Spleen (tissue), 11 donors: ENCODE data around the gene SLC13A3. TPM values are rescaled to one million over a fixed set of nuclear protein-coding genes. Genes with fewer than 3 reads are reported as not detected.

Experiments
- DNase-seq: peaks from one replicate; pipeline ENCODE4 v3.0.0-alpha.2; 2020
- H3K27ac ChIP-seq, 8 donors: fragments of 200-600 bp; sonication (generic) in 7 of 8; 1 replicate in 4 of 8; 2 replicates in 4 of 8; pipeline versions ENCODE4 v1.5.0 to v1.8.0; 2016 to 2021; ENCODE audit warnings: inconsistent platforms in 4 of 8, mild to moderate bottlenecking in 4 of 8, moderate library complexity in 1 of 8
- H3K27me3 ChIP-seq, 7 donors: fragments of 200-600 bp; sonication (generic) in 6 of 7; replicated peaks in 1 of 7; 1 replicate in 4 of 7; 2 replicates in 3 of 7; pipeline versions ENCODE4 v1.5.0 to v1.8.0; 2016 to 2021; ENCODE audit warnings: inconsistent platforms in 3 of 7, mild to moderate bottlenecking in 1 of 7
- H3K36me3 ChIP-seq, 6 donors: fragments of 200-600 bp; sonication (generic) in 5 of 6; 1 replicate in 4 of 6; 2 replicates in 2 of 6; pipeline versions ENCODE4 v1.5.0 to v1.8.0; 2016 to 2021; ENCODE audit warnings: inconsistent platforms in 2 of 6
- H3K4me1 ChIP-seq, 6 donors: fragments of 200-600 bp; sonication (generic) in 5 of 6; 1 replicate in 3 of 6; 2 replicates in 3 of 6; pipeline versions ENCODE4 v1.5.0 to v1.8.0; 2016 to 2021; ENCODE audit warnings: inconsistent platforms in 3 of 6
- H3K4me3 ChIP-seq, 8 donors: fragments of 200-600 bp; sonication (generic) in 7 of 8; 1 replicate in 4 of 8; 2 replicates in 4 of 8; pipeline versions ENCODE4 v1.5.0 to v1.8.0; 2016 to 2021; ENCODE audit warnings: inconsistent platforms in 4 of 8, mild to moderate bottlenecking in 4 of 8, moderate library complexity in 2 of 8
- H3K9me3 ChIP-seq, 8 donors: fragments of 200-600 bp; sonication (generic) in 7 of 8; 1 replicate in 4 of 8; 2 replicates in 4 of 8; pipeline versions ENCODE4 v1.5.0 to v1.8.0; 2016 to 2021; ENCODE audit warnings: inconsistent platforms in 4 of 8
- POLR2A ChIP-seq, 3 donors: fragments of 450-650 bp; IDR thresholded peaks; one replicate each; pipeline ENCODE4 v1.5.1; 2017; ENCODE audit warnings: antibody characterized with exemption in 3 of 3, mild to moderate bottlenecking in 1 of 3
- POLR2AphosphoS5 ChIP-seq, 3 donors: sonication (generic); formaldehyde crosslinking; IDR thresholded peaks; one replicate each; pipeline ENCODE4 v1.5.1; 2017; ENCODE audit warnings: antibody characterized with exemption in 3 of 3
- WGBS, 5 donors: extraction: QIAGEN DNeasy Blood & Tissue Kit in 3 of 5; methylation state at CpG; one replicate each; pipeline versions ENCODE4 v1.1.5 to v1.1.7; 2013 to 2018; 5-methylcytosine and 5-hydroxymethylcytosine counted together
- intact Hi-C: fragments of 100-400 bp; cut with DNase I; formaldehyde crosslinking; loops from one replicate; pipeline ENCODE4 v1.15.0; 2023; ENCODE audit warnings: low total_unique reads
- polyA plus RNA-seq, 3 donors: library from polyadenylated mRNA; stranded (reverse); fragments of 200-250 nt; gene quantifications; one replicate each; pipeline ENCODE4 v1.2.1, GENCODE V29; 2013
- total RNA-seq, 7 donors: library from RNA; depleted of rRNA in 3 of 7; stranded (reverse); fragments of >200 nt in 3 of 7; fragmentation: NEBNext Ultra II Directional in 4 of 7; extraction: Animal tissue kit (Norgen Biotek cat#: 25700) in 4 of 7; gene quantifications; one replicate each; pipeline versions ENCODE4 v1.1.0 to v1.2.1, GENCODE V29; 2016 to 2021
- TF ChIP-seq, protein P1 (sequence below), 11 experiments: fragments of 200-600 bp in 7 of 11; fragments of 450-650 bp in 4 of 11; sonication (generic) in 4 of 11; IDR thresholded peaks in 8 of 11; conservative IDR thresholded peaks in 3 of 11; 1 replicate in 7 of 11; 2 replicates in 4 of 11; pipeline versions ENCODE4 v1.4.0 to v1.8.0; 2016 to 2021; ENCODE audit warnings: antibody characterized with exemption in 11 of 11, inconsistent platforms in 4 of 11, mild to moderate bottlenecking in 1 of 11
- donor health status: healthy with polysubstance abuse.
- donor health status: DM: no; HTN: no; CAD: no; lungs with moderate emphysema.
- donor health status: DM: no; HTN: no; CAD: no.
- donor health status: Bipolar disorder and iron deficiency.
- donor health status: healthy.
- donor health status: DM: no; HTN: no; CAD: no.
- donor health status: DM: yes; HTN: yes; CAD: no.

The SLC13A3 gene
- total and polyA plus RNA-seq, 10 donors = 0.16 to 1.7 (median 0.44) TPM; not detected in 1

DNA sequence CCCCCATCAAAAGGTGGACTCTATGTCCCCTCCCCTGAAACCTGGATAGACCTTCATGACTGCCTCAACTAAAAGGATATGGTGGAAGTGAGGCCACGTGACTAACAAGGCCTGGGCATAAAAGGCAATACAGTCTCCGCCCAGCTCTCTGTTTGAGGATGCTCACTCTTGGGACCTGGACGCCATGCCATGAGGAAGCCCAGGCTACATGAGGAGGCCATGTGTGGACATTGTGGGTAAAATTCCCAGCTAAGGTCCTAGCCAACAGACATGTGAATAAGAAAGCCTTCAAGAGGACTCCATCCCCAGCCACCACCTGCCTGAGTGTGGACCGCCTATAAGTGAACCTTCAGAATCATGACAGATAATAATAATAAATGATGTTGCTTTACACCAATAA lies 130.7 kb downstream of the SLC13A3 start:
- no peaks in the 10 kb centered on the region for H3K36me3 ChIP-seq
- peaks cover 0 to 47% (median 6%) of the 10 kb centered on the region in 7 donors for H3K27me3 ChIP-seq
- H3K9me3 ChIP-seq = peaks cover 0 to 4% (median 0%) of the 10 kb centered on the region in 8 donors
- WGBS, 5 donors = 86 to 95% (median 87%) methylated on average over 4 of the region's 4 CpGs
- intact Hi-C loops = loop anchor here (5.0 kb wide), 1 partner anchor 162 kb away; no protein-coding TSS in a partner anchor
- H3K4me3 ChIP-seq = no peak overlapping the region
- no peak for DNase-seq
- TF ChIP-seq, protein P1, sequence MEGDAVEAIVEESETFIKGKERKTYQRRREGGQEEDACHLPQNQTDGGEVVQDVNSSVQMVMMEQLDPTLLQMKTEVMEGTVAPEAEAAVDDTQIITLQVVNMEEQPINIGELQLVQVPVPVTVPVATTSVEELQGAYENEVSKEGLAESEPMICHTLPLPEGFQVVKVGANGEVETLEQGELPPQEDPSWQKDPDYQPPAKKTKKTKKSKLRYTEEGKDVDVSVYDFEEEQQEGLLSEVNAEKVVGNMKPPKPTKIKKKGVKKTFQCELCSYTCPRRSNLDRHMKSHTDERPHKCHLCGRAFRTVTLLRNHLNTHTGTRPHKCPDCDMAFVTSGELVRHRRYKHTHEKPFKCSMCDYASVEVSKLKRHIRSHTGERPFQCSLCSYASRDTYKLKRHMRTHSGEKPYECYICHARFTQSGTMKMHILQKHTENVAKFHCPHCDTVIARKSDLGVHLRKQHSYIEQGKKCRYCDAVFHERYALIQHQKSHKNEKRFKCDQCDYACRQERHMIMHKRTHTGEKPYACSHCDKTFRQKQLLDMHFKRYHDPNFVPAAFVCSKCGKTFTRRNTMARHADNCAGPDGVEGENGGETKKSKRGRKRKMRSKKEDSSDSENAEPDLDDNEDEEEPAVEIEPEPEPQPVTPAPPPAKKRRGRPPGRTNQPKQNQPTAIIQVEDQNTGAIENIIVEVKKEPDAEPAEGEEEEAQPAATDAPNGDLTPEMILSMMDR (IDR thresholded peaks at IDR 0.05 in 8 of 11, conservative IDR thresholded peaks at IDR 0.05 in 3 of 11) = no peak
- no peak for TF ChIP-seq POLR2A (IDR thresholded peaks at IDR 0.05)
- no peak for TF ChIP-seq POLR2AphosphoS5 (IDR thresholded peaks at IDR 0.05)
- H3K4me1 ChIP-seq = no peaks in the 10 kb centered on the region
- H3K27ac ChIP-seq = no peak overlapping the region

DNA sequence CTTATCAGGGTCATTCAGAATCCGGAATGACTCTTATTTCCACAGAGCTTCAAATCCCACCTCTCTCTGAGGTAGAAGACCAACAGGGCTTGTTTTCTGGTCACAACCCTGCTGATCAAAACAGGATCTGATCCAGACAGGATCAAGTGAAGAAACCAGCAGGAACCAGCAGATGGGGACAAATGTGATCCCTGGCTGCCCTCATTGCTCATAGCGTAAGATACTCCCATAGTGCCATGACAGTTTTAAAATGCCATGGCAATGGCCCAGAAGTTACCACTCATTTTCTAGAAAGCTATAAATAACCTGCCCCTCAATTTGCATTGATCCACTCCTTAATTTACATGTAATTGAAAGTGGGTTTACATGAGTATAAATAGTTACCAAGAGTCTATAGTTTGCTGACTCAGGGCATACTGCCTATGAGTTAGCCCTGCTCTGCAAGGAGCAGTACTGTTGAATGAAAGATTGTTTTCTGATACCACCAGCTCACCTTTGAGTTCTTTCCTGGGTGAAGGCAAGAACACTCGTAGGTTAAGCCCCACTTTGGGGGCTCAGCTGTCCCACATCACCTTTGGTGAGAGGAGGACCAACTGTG lies 131.7 kb downstream of the SLC13A3 start:
- Histone ChIP-seq H3K36me3 (no peaks in the 10 kb centered on the region), H3K4me3 (no peak overlapping the region), H3K4me1 (no peaks in the 10 kb centered on the region), H3K9me3 (peaks cover 0 to 4% (median 0%) of the 10 kb centered on the region in 8 donors), H3K27me3 (peaks cover 0 to 54% (median 6%) of the 10 kb centered on the region in 7 donors), H3K27ac (no peak overlapping the region)
- DNase-seq = no peak
- WGBS, 5 donors = 66 to 87% (median 81%) methylated on average over 3 of the region's 3 CpGs
- intact Hi-C loops = loop anchor here (5.0 kb wide), 1 partner anchor 163 kb away; no protein-coding TSS in a partner anchor
- TF ChIP-seq POLR2AphosphoS5 (IDR thresholded peaks at IDR 0.05) = no peak
- TF ChIP-seq, protein P1 (IDR thresholded peaks at IDR 0.05 in 8 of 11, conservative IDR thresholded peaks at IDR 0.05 in 3 of 11) = no peak

DNA sequence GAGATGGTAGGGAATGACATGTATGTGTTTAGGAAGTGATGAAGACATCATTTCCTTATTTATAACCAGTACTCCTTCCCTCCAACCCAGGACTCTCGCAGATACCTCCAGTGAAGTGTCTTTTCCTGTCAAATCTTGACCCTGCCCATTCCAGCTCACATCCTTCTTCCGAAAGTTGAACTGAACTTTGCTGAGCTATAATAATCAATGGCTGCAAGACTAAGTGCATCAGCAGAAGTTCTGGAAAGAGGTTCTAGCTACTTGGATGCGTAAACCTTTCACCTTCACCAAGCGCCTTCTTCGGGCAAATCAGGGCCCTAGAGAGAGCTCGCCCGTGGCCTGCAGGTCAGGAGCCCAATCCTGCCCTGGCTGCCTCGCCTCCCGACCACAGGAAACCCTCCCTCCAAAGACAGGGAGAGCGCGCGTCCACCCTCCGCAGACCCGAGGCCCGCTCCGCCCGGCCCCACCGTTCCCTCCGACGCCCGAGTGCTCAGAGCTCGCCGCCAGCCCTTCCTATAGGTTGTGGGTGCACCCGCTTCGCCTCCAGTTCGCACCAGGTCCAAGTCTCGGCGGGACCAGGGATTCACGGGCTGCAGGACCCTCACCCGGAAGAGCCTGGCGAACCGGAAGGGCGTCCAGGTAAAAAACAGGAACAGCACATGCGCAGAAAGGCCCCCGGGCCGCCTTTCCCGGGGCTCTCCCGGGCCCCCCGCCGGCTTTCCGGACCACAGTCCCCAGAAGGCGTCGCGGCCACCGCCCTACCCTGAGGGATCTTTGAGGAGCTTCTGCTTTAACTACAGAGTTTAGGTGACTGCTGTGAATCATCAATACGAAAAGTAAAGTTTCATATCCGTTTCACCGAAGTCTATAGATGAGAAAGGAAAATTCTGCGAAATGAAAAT lies 138.1 kb downstream of the SLC13A3 start, which contains the start of gene ZNF334:
Gene ZNF334 (minus strand): TSS at position 617 of the 902 bp plus-strand sequence. CDS start 1,457 bp downstream, outside the sequence.
- TF ChIP-seq POLR2A (IDR thresholded peaks at IDR 0.05) = no peak
- peak in 2 of 3 donors; percentile 63 to 68 for TF ChIP-seq POLR2AphosphoS5 (IDR thresholded peaks at IDR 0.05)
- TF ChIP-seq, protein P1 (IDR thresholded peaks at IDR 0.05 in 8 of 11, conservative IDR thresholded peaks at IDR 0.05 in 3 of 11) = no peak
- Histone ChIP-seq H3K36me3 (no peaks in the 10 kb centered on the region), H3K4me1 (peaks cover 0 to 14% (median 6%) of the 10 kb centered on the region in 6 donors), H3K4me3 (peak within 1 kb of the TSS; percentile 37 to 70 (median 47)), H3K9me3 (no peaks in the 10 kb centered on the region), H3K27ac (peak within 1 kb of the TSS in 7 of 8 donors; percentile 10 to 73 (median 45)), H3K27me3 (peaks cover 0 to 49% (median 3%) of the 10 kb centered on the region in 7 donors)
- intact Hi-C loops = no loop called here
- WGBS, 5 donors = 4 to 8% (median 6%) methylated on average over 21 to 49 of the region's 49 CpGs
- DNase-seq = peak; percentile 77
